Neural progenitor cell (in vitro differentiated cells): ENCODE results near the gene TMEM253.

ENCODE experiments used
- EZH2 ChIP-seq: fragments of 200-600 bp; sonication (generic); IDR thresholded peaks from 2 replicates; pipeline ENCODE4 v1.6.1; 2017; ENCODE audit warnings: antibody characterized with exemption, mild to moderate bottlenecking, moderate library complexity
- EZH2phosphoT487 ChIP-seq: fragments of 200-600 bp; sonication (generic); IDR thresholded peaks from 2 replicates; pipeline ENCODE4 v1.6.1; 2017; ENCODE audit warnings: antibody characterized with exemption
- TF ChIP-seq, protein P1 (sequence below): fragments of 200-600 bp; sonication (generic); IDR thresholded peaks from 2 replicates; pipeline ENCODE4 v1.5.1; 2017; ENCODE audit warnings: antibody characterized with exemption, mild to moderate bottlenecking

DNA sequence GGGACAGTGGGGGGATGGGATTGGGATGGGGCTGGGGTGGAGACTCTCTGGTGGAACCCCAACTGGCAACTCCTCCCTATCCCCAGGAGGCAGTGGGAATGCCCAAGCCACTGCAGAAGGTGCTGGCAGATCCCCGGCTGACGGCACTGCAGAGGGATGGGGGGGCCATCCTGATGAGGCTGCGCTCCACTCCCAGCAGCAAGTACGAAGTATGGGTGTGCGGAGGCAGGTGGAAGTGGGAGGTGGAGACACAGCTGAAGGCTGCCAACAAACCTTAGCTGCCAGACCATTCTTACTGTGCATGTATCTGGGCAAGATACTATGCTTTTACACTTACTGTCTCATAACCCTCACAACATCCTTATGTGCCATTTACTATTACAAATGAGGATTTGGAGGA, 22.6 kb upstream of the TMEM253 start:
- TF ChIP-seq, protein P1, sequence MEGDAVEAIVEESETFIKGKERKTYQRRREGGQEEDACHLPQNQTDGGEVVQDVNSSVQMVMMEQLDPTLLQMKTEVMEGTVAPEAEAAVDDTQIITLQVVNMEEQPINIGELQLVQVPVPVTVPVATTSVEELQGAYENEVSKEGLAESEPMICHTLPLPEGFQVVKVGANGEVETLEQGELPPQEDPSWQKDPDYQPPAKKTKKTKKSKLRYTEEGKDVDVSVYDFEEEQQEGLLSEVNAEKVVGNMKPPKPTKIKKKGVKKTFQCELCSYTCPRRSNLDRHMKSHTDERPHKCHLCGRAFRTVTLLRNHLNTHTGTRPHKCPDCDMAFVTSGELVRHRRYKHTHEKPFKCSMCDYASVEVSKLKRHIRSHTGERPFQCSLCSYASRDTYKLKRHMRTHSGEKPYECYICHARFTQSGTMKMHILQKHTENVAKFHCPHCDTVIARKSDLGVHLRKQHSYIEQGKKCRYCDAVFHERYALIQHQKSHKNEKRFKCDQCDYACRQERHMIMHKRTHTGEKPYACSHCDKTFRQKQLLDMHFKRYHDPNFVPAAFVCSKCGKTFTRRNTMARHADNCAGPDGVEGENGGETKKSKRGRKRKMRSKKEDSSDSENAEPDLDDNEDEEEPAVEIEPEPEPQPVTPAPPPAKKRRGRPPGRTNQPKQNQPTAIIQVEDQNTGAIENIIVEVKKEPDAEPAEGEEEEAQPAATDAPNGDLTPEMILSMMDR = no peak
- TF ChIP-seq EZH2 (no peak), EZH2phosphoT487 (no peak)
